Lower leg skin (tissue), 3 donors: ENCODE results near the gene FOXL1.

ENCODE experiments used
- POLR2A ChIP-seq, 2 donors: fragments of 450-650 bp; IDR thresholded peaks; one replicate each; pipeline ENCODE4 v1.6.1; 2016 to 2017; ENCODE audit warnings: antibody characterized with exemption in 2 of 2, mild to moderate bottlenecking in 1 of 2, moderate library complexity in 1 of 2
- TF ChIP-seq, protein P1 (sequence below), 3 donors: fragments of 450-650 bp; IDR thresholded peaks; one replicate each; pipeline ENCODE4 v1.5.1; 2016; ENCODE audit warnings: antibody characterized with exemption in 3 of 3, mild to moderate bottlenecking in 3 of 3, moderate library complexity in 2 of 3

DNA sequence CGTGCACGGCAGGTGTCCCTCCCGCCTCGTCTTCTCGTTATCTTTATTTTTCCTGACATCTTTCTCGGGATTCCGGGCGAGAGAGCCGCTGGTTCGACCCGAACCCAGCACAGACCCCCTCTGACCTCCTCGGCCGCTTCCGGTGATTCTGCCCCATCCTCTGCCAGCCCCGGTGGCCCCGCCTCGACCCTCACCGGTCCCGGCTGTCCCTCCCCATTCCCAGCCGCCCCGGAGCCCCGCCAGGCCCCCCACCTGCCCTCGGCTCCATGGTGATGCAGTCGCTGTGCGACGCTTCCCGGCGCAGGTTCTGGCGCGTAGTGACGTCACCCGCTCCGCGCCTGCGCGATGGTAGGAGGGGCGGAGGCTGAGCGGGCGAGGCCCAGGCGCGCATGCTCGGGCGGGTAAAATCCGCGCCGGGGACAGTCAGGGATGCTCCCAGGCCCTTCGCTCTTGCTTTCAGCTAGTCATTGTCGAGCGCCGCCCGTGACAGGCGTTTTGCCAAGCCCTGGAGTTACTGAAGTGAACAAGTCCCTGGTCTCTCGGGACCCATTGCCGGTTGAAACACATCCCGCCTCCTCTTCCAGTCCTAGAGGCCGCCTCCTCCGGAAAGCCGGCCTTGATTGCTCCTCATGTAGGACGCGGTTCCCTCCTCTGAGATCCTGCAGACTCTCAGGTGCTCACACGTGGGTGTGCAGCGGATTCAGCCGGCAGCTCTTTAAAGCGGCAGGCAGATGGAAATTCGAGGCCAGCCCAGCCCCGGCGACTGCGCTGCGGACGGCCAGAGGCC, 23.2 kb upstream of the FOXL1 start, which contains the start of gene MTHFSD:
- TF ChIP-seq, protein P1, sequence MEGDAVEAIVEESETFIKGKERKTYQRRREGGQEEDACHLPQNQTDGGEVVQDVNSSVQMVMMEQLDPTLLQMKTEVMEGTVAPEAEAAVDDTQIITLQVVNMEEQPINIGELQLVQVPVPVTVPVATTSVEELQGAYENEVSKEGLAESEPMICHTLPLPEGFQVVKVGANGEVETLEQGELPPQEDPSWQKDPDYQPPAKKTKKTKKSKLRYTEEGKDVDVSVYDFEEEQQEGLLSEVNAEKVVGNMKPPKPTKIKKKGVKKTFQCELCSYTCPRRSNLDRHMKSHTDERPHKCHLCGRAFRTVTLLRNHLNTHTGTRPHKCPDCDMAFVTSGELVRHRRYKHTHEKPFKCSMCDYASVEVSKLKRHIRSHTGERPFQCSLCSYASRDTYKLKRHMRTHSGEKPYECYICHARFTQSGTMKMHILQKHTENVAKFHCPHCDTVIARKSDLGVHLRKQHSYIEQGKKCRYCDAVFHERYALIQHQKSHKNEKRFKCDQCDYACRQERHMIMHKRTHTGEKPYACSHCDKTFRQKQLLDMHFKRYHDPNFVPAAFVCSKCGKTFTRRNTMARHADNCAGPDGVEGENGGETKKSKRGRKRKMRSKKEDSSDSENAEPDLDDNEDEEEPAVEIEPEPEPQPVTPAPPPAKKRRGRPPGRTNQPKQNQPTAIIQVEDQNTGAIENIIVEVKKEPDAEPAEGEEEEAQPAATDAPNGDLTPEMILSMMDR (IDR thresholded peaks at IDR 0.05) = no peak
- TF ChIP-seq POLR2A (IDR thresholded peaks at IDR 0.05) = no peak
